ENCODE results near the gene EEF2KMT. TPM values are rescaled to one million over a fixed set of nuclear protein-coding genes. Genes with fewer than 3 reads are reported as not detected.
A peak's percentile ranks its signal among the peaks of the same experiment; 100 is the strongest.
"Not testable (repeated sequence)": the region's sequence is repeated elsewhere in the genome, so short reads cannot be mapped to it uniquely, and the experiment has no call there.

Gene EEF2KMT
- total RNA-seq, 1 donor from 2014 or later, result 25.1 TPM

- not testable (repeated sequence) for DNase-seq (ENCODE audit: low read depth)
Measured at GRCh38 chr16:5096437-5097060, 1.0 kb downstream of the EEF2KMT start.

GRCh38 chr16:5095145-5095830 is 2.3 kb downstream of the EEF2KMT start:
- not testable (repeated sequence) for DNase-seq (ENCODE audit: low read depth)

- DNase-seq (ENCODE audit: low read depth), result peak; percentile 24
Measured at GRCh38 chr16:5093746-5094145, 3.8 kb downstream of the EEF2KMT start.

- DNase-seq (ENCODE audit: low read depth), result not testable (repeated sequence)
Measured at GRCh38 chr16:5093081-5093480, 4.5 kb downstream of the EEF2KMT start.

- DNase-seq (ENCODE audit: low read depth), result peak; percentile 84
Measured at GRCh38 chr16:5090592-5090991, 7.0 kb downstream of the EEF2KMT start.

- DNase-seq (ENCODE audit: low read depth), result not testable (repeated sequence)
Measured at GRCh38 chr16:5089911-5090555, 7.6 kb downstream of the EEF2KMT start.

GRCh38 chr16:5088936-5089335 is 8.7 kb downstream of the EEF2KMT start:
- not testable (repeated sequence) for DNase-seq (ENCODE audit: low read depth)

- DNase-seq (ENCODE audit: low read depth), result not testable (repeated sequence)
Measured at GRCh38 chr16:5088086-5088790, 9.4 kb downstream of the EEF2KMT start.

- not testable (repeated sequence) for DNase-seq (ENCODE audit: low read depth)
Measured at GRCh38 chr16:5085716-5086115, 11.9 kb downstream of the EEF2KMT start.

- DNase-seq (ENCODE audit: low read depth), result peak; percentile 58
Measured at GRCh38 chr16:5084802-5085201, 12.8 kb downstream of the EEF2KMT start.

GRCh38 chr16:5084099-5084731 is 13.4 kb downstream of the EEF2KMT start:
- DNase-seq (ENCODE audit: low read depth), result not testable (repeated sequence)

- DNase-seq (ENCODE audit: low read depth), result not testable (repeated sequence)
Measured at GRCh38 chr16:5083646-5084045, 13.9 kb downstream of the EEF2KMT start.

GRCh38 chr16:5080996-5081395 is 16.6 kb downstream of the EEF2KMT start:
- not testable (repeated sequence) for DNase-seq (ENCODE audit: low read depth)

GRCh38 chr16:5080461-5080860 is 17.1 kb downstream of the EEF2KMT start:
- DNase-seq (ENCODE audit: low read depth), result not testable (repeated sequence)

GRCh38 chr16:5078626-5079025 is 19.0 kb downstream of the EEF2KMT start:
- no peak for DNase-seq (ENCODE audit: low read depth)

GRCh38 chr16:5077304-5077703 is 20.3 kb downstream of the EEF2KMT start:
- DNase-seq (ENCODE audit: low read depth), result no peak

GRCh38 chr16:5075637-5076036 is 22.0 kb downstream of the EEF2KMT start:
- no peak for DNase-seq (ENCODE audit: low read depth)

GRCh38 chr16:5073771-5074170 is 23.8 kb downstream of the EEF2KMT start:
- not testable (repeated sequence) for DNase-seq (ENCODE audit: low read depth)

GRCh38 chr16:5073279-5073629 is 24.3 kb downstream of the EEF2KMT start:
- DNase-seq (ENCODE audit: low read depth), result no peak

- no peak for DNase-seq (ENCODE audit: low read depth)
Measured at GRCh38 chr16:5072334-5073278, 25.0 kb downstream of the EEF2KMT start.

Data from myocyte (in vitro differentiated cells).